Caco-2 (cell line): ENCODE data around the gene MEGF8. TPM values are rescaled to one million over a fixed set of nuclear protein-coding genes. Genes with fewer than 3 reads are reported as not detected.
"Not testable (repeated sequence)": the region's sequence is repeated elsewhere in the genome, so short reads cannot be mapped to it uniquely, and the experiment has no call there.

ENCODE experiments used
- BruUV-seq: library from RNA; stranded (reverse); fragments of 400-500 nt; replicated peaks from 2 replicates; lab custom pipeline; 2021; lab: Mats Ljungman, UMichigan
- CTCF ChIA-PET: fragments of 300-600 bp; sonication (Branson Sonifier 250); formaldehyde crosslinking; loops from one replicate; lab custom pipeline; 2022; ENCODE audit warnings: antibody characterized with exemption; lab: Charles Lee
- POLR2A ChIA-PET: fragments of 300-600 bp; sonication (Branson Sonifier 250); formaldehyde crosslinking; loops from one replicate; lab custom pipeline; 2022; ENCODE audit warnings: antibody characterized with exemption; lab: Charles Lee
- DNase-seq, 2 experiments: peaks; one replicate each; pipeline versions ENCODE4 v3.0.0 to v3.0.0-alpha.2; 2020 to 2022
- H3K27me3 ChIP-seq: replicated peaks from 2 replicates; pipeline ENCODE4 v1.6.0; 2011; ENCODE audit warnings: low read length; ENCODE audit not compliant: control insufficient read depth, insufficient read depth
- H3K36me3 ChIP-seq: 2 replicates; pipeline ENCODE4 v1.5.1; 2011; ENCODE audit warnings: low read length; ENCODE audit not compliant: control insufficient read depth, insufficient read depth
- H3K4me1 ChIP-seq: fragments of 250-450 bp; sonication (Bioruptor Pico); 2 replicates; pipeline ENCODE4 v1.5.1; 2020; ENCODE audit warnings: mild to moderate bottlenecking
- H3K4me3 ChIP-seq: 2 replicates; pipeline ENCODE4 v1.5.1; 2011; ENCODE audit warnings: low read depth, mild to moderate bottlenecking, control low read depth, low read length
- H3K9me3 ChIP-seq: fragments of 250-450 bp; sonication (Bioruptor Pico); 2 replicates; pipeline ENCODE4 v1.5.1; 2020; ENCODE audit warnings: mild to moderate bottlenecking, moderate library complexity
- H3K27ac Mint-ChIP-seq: one replicate; pipeline ENCODE4 v1.8.0; 2022; ENCODE audit warnings: mixed read lengths; ENCODE audit not compliant: unreplicated experiment
- H3K27me3 Mint-ChIP-seq: one replicate; pipeline ENCODE4 v1.8.0; 2022; ENCODE audit warnings: mixed read lengths; ENCODE audit not compliant: insufficient read depth, unreplicated experiment
- H3K36me3 Mint-ChIP-seq: one replicate; pipeline ENCODE4 v1.8.0; 2022; ENCODE audit warnings: mild to moderate bottlenecking, mixed read lengths; ENCODE audit not compliant: insufficient read depth, unreplicated experiment
- H3K4me1 Mint-ChIP-seq: one replicate; pipeline ENCODE4 v1.8.0; 2022; ENCODE audit warnings: low read depth, mixed read lengths; ENCODE audit not compliant: unreplicated experiment
- H3K4me3 Mint-ChIP-seq: one replicate; pipeline ENCODE4 v1.8.0; 2022; ENCODE audit warnings: mild to moderate bottlenecking, moderate library complexity, mixed read lengths; ENCODE audit not compliant: unreplicated experiment
- H3K9me3 Mint-ChIP-seq: one replicate; pipeline ENCODE4 v1.8.0; 2022; ENCODE audit warnings: mixed read lengths; ENCODE audit not compliant: unreplicated experiment
- CTCF ChIP-seq, 2 experiments: fragments of 200-600 bp in 1 of 2; IDR thresholded peaks; 1 replicate in 1 of 2; 2 replicates in 1 of 2; pipeline versions ENCODE4 v1.5.1 to v1.8.0; 2011 to 2022; ENCODE audit warnings: antibody characterized with exemption in 1 of 2, control low read depth in 1 of 2, inconsistent platforms in 1 of 2, low read depth in 1 of 2, low read length in 1 of 2, mild to moderate bottlenecking in 1 of 2, moderate library complexity in 1 of 2; ENCODE audit not compliant: insufficient read depth in 1 of 2, severe bottlenecking in 1 of 2, unreplicated experiment in 1 of 2
- intact Hi-C: fragments of 100-400 bp; cut with micrococcal nuclease; formaldehyde crosslinking; loops from one replicate; pipeline ENCODE4 v1.10.0; 2022; ENCODE audit not compliant: unreplicated experiment
- total RNA-seq: library from RNA; stranded (reverse); gene quantifications from 2 replicates; pipeline ENCODE4 v1.2.3, GENCODE V29; 2022

The MEGF8 gene
- total RNA-seq, 1 experiment from 2014 or later = 17.9 TPM

GRCh38 chr19:42339922-42340321 is 14.5 kb downstream of the MEGF8 start:
- H3K27ac Mint-ChIP-seq, DNase-seq, H3K27me3 ChIP-seq, H3K9me3 ChIP-seq, H3K9me3 Mint-ChIP-seq, H3K4me1 ChIP-seq, H3K4me3 ChIP-seq, H3K4me3 Mint-ChIP-seq, BruUV-seq, H3K36me3 Mint-ChIP-seq, H3K36me3 ChIP-seq, H3K4me1 Mint-ChIP-seq, POLR2A ChIA-PET, intact Hi-C loops, H3K27me3 Mint-ChIP-seq, CTCF ChIA-PET: not testable (repeated sequence)

- Histone ChIP-seq H3K27me3 (no peaks in the 10 kb centered on the region), H3K4me1 (no peaks in the 10 kb centered on the region), H3K9me3 (no peaks in the 10 kb centered on the region), H3K36me3 (peaks cover 1% of the 10 kb centered on the region), H3K4me3 (no peak overlapping the region)
- Mint-ChIP-seq H3K9me3 (no peaks in the 10 kb centered on the region), H3K4me3 (no peak overlapping the region), H3K36me3 (peaks cover 9% of the 10 kb centered on the region), H3K27ac (no peak overlapping the region), H3K27me3 (no peaks in the 10 kb centered on the region), H3K4me1 (no peaks in the 10 kb centered on the region)
- no TSS peak for BruUV-seq
- ChIA-PET CTCF (no interaction called here), POLR2A (no interaction called here)
- no peak for DNase-seq
- intact Hi-C loops = no loop called here
- peak; percentile 20 to 25 for TF ChIP-seq CTCF (IDR thresholded peaks at IDR 0.05; ENCODE audit: insufficient read depth in 1 of 2, low read depth in 1 of 2, low read length in 1 of 2, severe bottlenecking in 1 of 2, unreplicated experiment in 1 of 2)
Observed at GRCh38 chr19:42343344-42344110, 18.1 kb downstream of the MEGF8 start.

- Histone ChIP-seq H3K4me3 (no peak overlapping the region), H3K27me3 (no peaks in the 10 kb centered on the region), H3K4me1 (no peaks in the 10 kb centered on the region), H3K36me3 (peaks cover 1% of the 10 kb centered on the region), H3K9me3 (no peaks in the 10 kb centered on the region)
- Mint-ChIP-seq H3K9me3 (no peaks in the 10 kb centered on the region), H3K27me3 (no peaks in the 10 kb centered on the region), H3K27ac (no peak overlapping the region), H3K4me1 (no peaks in the 10 kb centered on the region), H3K36me3 (peaks cover 14% of the 10 kb centered on the region), H3K4me3 (no peak overlapping the region)
- ChIA-PET CTCF (interaction anchor here (0.6 kb wide), 1 partner anchor 16 kb away, joined by 5 read pairs; no protein-coding TSS in a partner anchor), POLR2A (no interaction called here)
- intact Hi-C loops = no loop called here
- no TSS peak for BruUV-seq
- no peak for TF ChIP-seq CTCF (IDR thresholded peaks at IDR 0.05; ENCODE audit: insufficient read depth in 1 of 2, low read depth in 1 of 2, low read length in 1 of 2, severe bottlenecking in 1 of 2, unreplicated experiment in 1 of 2)
- DNase-seq = no peak
Observed at GRCh38 chr19:42344336-42344893, 19.0 kb downstream of the MEGF8 start.
